Renal cortex interstitium (tissue), 11 donors: Measurements from ENCODE around the gene DDX39B. TPM values are rescaled to one million over a fixed set of nuclear protein-coding genes. Genes with fewer than 3 reads are reported as not detected.

Experiments used
- DNase-seq, 11 donors: peaks; one replicate each; pipeline ENCODE4 v3.0.0-alpha.2; 2013; ENCODE audit warnings: low read depth in 9 of 11, low spot score in 4 of 11; ENCODE audit errors: extremely low read depth in 1 of 11
- polyA plus RNA-seq, 3 donors: library from polyadenylated mRNA; unstranded; fragments of 120-200 nt; gene quantifications; one replicate each; pipeline ENCODE4 v1.2.1, GENCODE V29; 2013; ENCODE audit not compliant: insufficient read length in 3 of 3

The DDX39B gene
- polyA plus RNA-seq, 3 donors = 573 to 689 (median 586) TPM

DNA sequence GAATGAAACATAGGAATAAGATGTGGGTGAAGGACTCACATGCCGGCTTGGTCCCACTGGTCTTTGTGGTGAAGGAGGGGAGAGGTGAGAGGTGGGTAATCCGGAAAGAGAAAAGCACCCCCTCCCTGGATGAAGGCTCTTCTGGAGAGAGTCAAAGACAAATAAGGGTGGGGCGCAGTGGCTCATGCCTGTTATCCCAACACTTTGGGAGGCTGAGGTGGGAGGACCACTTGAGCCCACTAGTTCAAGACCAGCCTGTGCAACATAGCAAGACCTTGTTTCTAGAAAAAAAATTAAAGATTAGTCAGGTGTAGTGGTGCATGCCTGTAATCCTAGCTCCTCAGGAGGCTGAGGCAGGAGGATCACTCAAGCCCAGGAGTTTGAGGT is 37.3 kb upstream of the DDX39B start:
- DNase-seq = no peak

GRCh38 chr6:31578184-31579118 is 36.6 kb upstream of the DDX39B start:
- no peak for DNase-seq

DNA sequence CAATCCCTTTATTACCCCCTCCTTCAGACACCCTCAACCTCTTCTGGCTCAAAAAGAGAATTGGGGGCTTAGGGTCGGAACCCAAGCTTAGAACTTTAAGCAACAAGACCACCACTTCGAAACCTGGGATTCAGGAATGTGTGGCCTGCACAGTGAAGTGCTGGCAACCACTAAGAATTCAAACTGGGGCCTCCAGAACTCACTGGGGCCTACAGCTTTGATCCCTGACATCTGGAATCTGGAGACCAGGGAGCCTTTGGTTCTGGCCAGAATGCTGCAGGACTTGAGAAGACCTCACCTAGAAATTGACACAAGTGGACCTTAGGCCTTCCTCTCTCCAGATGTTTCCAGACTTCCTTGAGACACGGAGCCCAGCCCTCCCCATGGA is 35.8 kb upstream of the DDX39B start:
- no peak for DNase-seq

- no peak for DNase-seq
These were observed 35.2 kb upstream of the DDX39B start for GRCh38 chr6:31576897-31577578.

GRCh38 chr6:31575952-31576685 is 34.3 kb upstream of the DDX39B start:
- DNase-seq = no peak

DNA sequence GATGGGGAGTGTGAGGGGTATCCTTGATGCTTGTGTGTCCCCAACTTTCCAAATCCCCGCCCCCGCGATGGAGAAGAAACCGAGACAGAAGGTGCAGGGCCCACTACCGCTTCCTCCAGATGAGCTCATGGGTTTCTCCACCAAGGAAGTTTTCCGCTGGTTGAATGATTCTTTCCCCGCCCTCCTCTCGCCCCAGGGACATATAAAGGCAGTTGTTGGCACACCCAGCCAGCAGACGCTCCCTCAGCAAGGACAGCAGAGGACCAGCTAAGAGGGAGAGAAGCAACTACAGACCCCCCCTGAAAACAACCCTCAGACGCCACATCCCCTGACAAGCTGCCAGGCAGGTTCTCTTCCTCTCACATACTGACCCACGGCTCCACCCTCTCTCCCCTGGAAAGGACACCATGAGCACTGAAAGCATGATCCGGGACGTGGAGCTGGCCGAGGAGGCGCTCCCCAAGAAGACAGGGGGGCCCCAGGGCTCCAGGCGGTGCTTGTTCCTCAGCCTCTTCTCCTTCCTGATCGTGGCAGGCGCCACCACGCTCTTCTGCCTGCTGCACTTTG is 33.6 kb upstream of the DDX39B start, which contains the start of gene TNF:
Gene TNF, plus strand, starts transcription at position 231 of the 567 bp plus-strand sequence. Its CDS starts 177 bp downstream, at position 408.
- DNase-seq = no peak

DNA sequence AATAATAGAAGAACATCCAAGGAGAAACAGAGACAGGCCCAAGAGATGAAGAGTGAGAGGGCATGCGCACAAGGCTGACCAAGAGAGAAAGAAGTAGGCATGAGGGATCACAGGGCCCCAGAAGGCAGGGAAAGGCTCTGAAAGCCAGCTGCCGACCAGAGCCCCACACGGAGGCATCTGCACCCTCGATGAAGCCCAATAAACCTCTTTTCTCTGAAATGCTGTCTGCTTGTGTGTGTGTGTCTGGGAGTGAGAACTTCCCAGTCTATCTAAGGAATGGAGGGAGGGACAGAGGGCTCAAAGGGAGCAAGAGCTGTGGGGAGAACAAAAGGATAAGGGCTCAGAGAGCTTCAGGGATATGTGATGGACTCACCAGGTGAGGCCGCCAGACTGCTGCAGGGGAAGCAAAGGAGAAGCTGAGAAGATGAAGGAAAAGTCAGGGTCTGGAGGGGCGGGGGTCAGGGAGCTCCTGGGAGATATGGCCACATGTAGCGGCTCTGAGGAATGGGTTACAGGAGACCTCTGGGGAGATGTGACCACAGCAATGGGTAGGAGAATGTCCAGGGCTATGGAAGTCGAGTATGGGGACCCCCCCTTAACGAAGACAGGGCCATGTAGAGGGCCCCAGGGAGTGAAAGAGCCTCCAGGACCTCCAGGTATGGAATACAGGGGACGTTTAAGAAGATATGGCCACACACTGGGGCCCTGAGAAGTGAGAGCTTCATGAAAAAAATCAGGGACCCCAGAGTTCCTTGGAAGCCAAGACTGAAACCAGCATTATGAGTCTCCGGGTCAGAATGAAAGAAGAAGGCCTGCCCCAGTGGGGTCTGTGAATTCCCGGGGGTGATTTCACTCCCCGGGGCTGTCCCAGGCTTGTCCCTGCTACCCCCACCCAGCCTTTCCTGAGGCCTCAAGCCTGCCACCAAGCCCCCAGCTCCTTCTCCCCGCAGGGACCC is 32.6 kb upstream of the DDX39B start:
- DNase-seq = no peak

DNA sequence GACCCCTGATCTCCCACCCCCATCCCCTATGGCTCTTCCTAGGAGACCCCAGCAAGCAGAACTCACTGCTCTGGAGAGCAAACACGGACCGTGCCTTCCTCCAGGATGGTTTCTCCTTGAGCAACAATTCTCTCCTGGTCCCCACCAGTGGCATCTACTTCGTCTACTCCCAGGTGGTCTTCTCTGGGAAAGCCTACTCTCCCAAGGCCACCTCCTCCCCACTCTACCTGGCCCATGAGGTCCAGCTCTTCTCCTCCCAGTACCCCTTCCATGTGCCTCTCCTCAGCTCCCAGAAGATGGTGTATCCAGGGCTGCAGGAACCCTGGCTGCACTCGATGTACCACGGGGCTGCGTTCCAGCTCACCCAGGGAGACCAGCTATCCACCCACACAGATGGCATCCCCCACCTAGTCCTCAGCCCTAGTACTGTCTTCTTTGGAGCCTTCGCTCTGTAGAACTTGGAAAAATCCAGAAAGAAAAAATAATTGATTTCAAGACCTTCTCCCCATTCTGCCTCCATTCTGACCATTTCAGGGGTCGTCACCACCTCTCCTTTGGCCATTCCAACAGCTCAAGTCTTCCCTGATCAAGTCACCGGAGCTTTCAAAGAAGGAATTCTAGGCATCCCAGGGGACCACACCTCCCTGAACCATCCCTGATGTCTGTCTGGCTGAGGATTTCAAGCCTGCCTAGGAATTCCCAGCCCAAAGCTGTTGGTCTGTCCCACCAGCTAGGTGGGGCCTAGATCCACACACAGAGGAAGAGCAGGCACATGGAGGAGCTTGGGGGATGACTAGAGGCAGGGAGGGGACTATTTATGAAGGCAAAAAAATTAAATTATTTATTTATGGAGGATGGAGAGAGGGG is 31.7 kb upstream of the DDX39B start:
- no peak for DNase-seq

DNA sequence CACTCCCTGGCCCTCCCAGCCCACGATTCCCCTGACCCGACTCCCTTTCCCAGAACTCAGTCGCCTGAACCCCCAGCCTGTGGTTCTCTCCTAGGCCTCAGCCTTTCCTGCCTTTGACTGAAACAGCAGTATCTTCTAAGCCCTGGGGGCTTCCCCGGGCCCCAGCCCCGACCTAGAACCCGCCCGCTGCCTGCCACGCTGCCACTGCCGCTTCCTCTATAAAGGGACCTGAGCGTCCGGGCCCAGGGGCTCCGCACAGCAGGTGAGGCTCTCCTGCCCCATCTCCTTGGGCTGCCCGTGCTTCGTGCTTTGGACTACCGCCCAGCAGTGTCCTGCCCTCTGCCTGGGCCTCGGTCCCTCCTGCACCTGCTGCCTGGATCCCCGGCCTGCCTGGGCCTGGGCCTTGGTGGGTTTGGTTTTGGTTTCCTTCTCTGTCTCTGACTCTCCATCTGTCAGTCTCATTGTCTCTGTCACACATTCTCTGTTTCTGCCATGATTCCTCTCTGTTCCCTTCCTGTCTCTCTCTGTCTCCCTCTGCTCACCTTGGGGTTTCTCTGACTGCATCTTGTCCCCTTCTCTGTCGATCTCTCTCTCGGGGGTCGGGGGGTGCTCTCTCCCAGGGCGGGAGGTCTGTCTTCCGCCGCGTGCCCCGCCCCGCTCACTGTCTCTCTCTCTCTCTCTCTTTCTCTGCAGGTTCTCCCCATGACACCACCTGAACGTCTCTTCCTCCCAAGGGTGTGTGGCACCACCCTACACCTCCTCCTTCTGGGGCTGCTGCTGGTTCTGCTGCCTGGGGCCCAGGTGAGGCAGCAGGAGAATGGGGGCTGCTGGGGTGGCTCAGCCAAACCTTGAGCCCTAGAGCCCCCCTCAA is 30.5 kb upstream of the DDX39B start, which contains the start of gene LTA:
Gene LTA, plus strand, starts transcription at position 249 of the 871 bp plus-strand sequence. Its CDS starts 454 bp downstream, at position 703.
- no peak for DNase-seq

GRCh38 chr6:31569861-31570536 is 28.2 kb upstream of the DDX39B start:
- no peak for DNase-seq

DNA sequence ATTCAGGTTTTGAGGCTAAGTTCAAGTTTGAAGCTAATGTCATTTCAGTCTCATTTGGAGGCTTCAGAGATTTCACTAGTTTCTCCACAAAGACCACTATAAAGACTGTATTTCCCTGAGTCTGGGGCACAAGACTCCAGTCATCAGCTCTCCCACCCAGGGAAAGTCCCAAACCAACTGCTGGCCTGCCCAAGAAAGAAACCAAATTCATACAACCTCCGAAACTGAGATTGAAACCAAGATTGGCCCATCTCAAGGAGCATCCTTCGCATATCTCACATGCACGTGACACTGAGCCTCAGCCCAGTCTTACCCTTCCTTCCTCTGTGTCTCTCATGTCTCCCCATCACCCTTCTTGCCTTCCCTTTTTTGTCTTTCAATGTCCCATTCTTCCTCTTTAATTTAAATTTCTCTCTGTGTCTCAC is 26.7 kb upstream of the DDX39B start:
- no peak for DNase-seq

GRCh38 chr6:31567531-31568370 is 25.9 kb upstream of the DDX39B start:
- no peak for DNase-seq

DNA sequence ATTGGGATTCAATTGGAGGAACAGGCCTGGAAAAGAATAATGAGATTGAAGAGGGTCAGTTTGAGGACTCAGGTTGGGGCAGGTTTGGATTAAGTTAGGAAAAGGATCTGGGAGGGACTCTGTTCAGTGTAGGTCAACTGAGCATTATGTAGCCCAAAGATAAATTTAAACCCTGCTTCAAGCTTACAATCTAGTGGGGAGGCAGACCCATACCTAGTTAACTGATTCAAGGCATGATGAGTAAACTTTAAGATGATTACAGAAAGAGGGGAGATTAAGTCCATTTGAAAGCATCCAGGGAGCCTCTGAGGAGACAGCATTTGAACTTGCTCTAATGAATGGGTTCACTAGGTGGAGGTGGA is 18.9 kb upstream of the DDX39B start:
- DNase-seq = no peak

DNA sequence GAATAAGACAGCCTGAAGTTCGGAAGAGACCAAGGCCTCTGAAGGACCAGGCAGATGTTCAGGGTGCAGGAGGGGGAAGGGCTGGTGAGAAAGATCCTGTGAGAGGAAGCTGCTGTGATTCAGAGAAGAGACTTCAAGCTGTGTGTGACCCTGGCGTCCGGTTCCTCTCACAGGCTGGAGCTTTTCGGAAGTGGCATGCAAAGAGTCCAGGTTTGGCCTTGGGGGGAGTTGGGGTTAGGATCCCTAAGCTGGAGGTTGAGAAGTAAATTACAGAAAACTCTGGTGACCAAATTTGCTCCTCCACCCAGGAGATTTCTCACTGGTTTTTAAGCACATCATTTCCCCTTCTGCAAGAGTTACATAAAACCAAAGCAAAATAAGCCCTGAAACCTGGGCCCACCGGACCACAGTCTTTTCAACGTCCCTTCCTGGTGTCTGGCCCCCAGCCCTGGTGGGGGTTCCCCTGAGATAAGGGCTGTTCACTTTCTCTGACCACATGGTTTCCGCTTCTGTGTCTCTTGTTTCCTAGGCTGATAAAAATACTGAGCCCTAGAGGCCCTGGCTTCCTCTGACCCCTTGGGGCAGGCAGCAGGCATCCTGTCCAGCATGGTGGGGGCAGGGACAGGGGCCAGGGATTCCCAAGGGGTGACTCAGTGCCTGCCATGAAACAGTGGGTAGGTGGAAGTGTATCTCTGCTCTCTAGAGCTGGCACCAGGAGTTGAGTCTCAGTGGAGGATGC is 18.3 kb upstream of the DDX39B start:
- DNase-seq = no peak
